CD4-positive, alpha-beta T cell (primary cell): ENCODE data around the gene COA1. TPM values are rescaled to one million over a fixed set of nuclear protein-coding genes. Genes with fewer than 3 reads are reported as not detected.

Experiments
- ATAC-seq: fragments of 200-7000 bp; cut with Tn5 transposase; one replicate; pipeline ENCODE4 v1.10.0; 2022; ENCODE audit warnings: mild to moderate bottlenecking; ENCODE audit not compliant: poor library complexity
- CTCF ChIA-PET: fragments of 350-600 bp; sonication (Branson Sonifier 250); formaldehyde crosslinking; loops from one replicate; lab custom pipeline; 2021; ENCODE audit warnings: antibody characterized with exemption, inconsistent platforms; lab: Charles Lee
- POLR2A ChIA-PET: fragments of 350-600 bp; sonication (Branson Sonifier 250); formaldehyde crosslinking; loops from one replicate; lab custom pipeline; 2021; ENCODE audit warnings: antibody characterized with exemption, inconsistent platforms; lab: Charles Lee
- DNase-seq, 14 experiments: peaks; one replicate each; pipeline ENCODE4 v3.0.0-alpha.2; 2013 to 2020; ENCODE audit warnings: mixed read lengths in 2 of 14
- H3K27ac ChIP-seq, 2 donors: one replicate each; pipeline versions ENCODE4 v1.5.1 to v1.7.0; 2013; ENCODE audit warnings: low read length in 2 of 2, low read depth in 1 of 2, mild to moderate bottlenecking in 1 of 2
- H3K27me3 ChIP-seq, 2 experiments: 1 replicate in 1 of 2; 2 replicates in 1 of 2; pipeline versions ENCODE4 v1.6.1 to v1.7.0; 2013; ENCODE audit warnings: low read length in 2 of 2, control low read depth in 1 of 2, mild to moderate bottlenecking in 1 of 2, moderate library complexity in 1 of 2; ENCODE audit not compliant: insufficient read depth in 2 of 2, control insufficient read depth in 1 of 2
- H3K36me3 ChIP-seq: one replicate; pipeline ENCODE4 v1.6.1; 2013; ENCODE audit warnings: low read length, control low read depth; ENCODE audit not compliant: insufficient read depth
- H3K4me1 ChIP-seq: one replicate; pipeline ENCODE4 v1.6.1; 2013; ENCODE audit warnings: low read length, control low read depth; ENCODE audit not compliant: insufficient read depth
- H3K4me3 ChIP-seq: one replicate; pipeline ENCODE4 v1.5.1; 2013; ENCODE audit warnings: mild to moderate bottlenecking, low read length, moderate library complexity
- H3K9me3 ChIP-seq, 2 experiments: 1 replicate in 1 of 2; 2 replicates in 1 of 2; pipeline versions ENCODE4 v1.6.1 to v1.7.0; 2013; ENCODE audit warnings: low read length in 2 of 2, mild to moderate bottlenecking in 2 of 2, control low read depth in 1 of 2, moderate library complexity in 1 of 2; ENCODE audit not compliant: control insufficient read depth in 1 of 2, insufficient read depth in 1 of 2
- H3K27ac Mint-ChIP-seq: one replicate; pipeline ENCODE4 v1.8.0; 2020; ENCODE audit warnings: mixed read lengths
- H3K27me3 Mint-ChIP-seq: one replicate; pipeline ENCODE4 v1.8.0; 2021; ENCODE audit warnings: mixed read lengths
- H3K36me3 Mint-ChIP-seq: one replicate; pipeline ENCODE4 v1.8.0; 2021; ENCODE audit warnings: low read depth, mixed read lengths
- H3K4me1 Mint-ChIP-seq: one replicate; pipeline ENCODE4 v1.8.0; 2021; ENCODE audit warnings: low read depth, mixed read lengths
- H3K4me3 Mint-ChIP-seq: one replicate; pipeline ENCODE4 v1.8.0; 2020; ENCODE audit warnings: mild to moderate bottlenecking, mixed read lengths
- H3K9me3 Mint-ChIP-seq: one replicate; pipeline ENCODE4 v1.8.0; 2020; ENCODE audit warnings: mixed read lengths
- intact Hi-C, 2 experiments: fragments of 100-400 bp; cut with DNase I in 1 of 2; cut with micrococcal nuclease in 1 of 2; formaldehyde crosslinking; loops; one replicate each; pipeline versions ENCODE4 v1.15.1 to v1.9.0; 2023 to 2025; cut with DNase I, micrococcal nuclease
- total RNA-seq, 174 experiments: library from RNA in 2 of 174; stranded (reverse) in 2 of 174; gene quantifications; one replicate each; pipeline ENCODE4 v1.2.3 and lab custom pipeline; 2021 to 2026
- TF ChIP-seq, protein P1 (sequence below): fragments of 200-600 bp; IDR thresholded peaks from one replicate; pipeline ENCODE4 v1.8.0; 2022; ENCODE audit warnings: antibody characterized with exemption, mild to moderate bottlenecking

Gene COA1
- total RNA-seq, 2 experiments from 2014 or later: 78.9 to 80.7 TPM

DNA sequence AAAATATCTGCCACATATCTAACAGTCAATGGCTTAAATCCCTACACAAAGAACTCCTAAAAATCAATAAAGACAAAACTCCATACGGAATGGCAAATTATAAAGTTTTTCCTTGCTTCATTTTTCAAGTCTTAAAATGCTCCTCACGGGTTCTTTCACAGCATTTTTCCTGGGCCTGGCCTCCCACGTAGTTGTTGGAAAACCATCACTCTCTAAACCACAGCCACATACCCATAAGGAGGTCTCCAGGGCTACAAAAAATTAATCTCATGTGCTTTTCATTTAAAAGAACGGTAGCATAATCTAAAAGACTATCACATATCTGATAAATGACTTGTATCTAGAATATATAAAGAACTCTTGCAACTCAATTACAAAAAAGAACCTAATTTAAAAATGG, 2.9 kb downstream of the COA1 start:
- peaks cover 24% of the 10 kb centered on the region for H3K4me1 ChIP-seq
- no peaks in the 10 kb centered on the region for H3K9me3 ChIP-seq
- Mint-ChIP-seq H3K27me3 (no peaks in the 10 kb centered on the region), H3K36me3 (peaks cover 10% of the 10 kb centered on the region), H3K4me3 (peak overlapping the region; percentile 96), H3K4me1 (peaks cover 66% of the 10 kb centered on the region), H3K9me3 (no peaks in the 10 kb centered on the region), H3K27ac (no peak overlapping the region)
- no peak overlapping the region for H3K4me3 ChIP-seq
- ChIA-PET CTCF (interaction anchor here (1.9 kb wide), 1 partner anchor 144 kb away, joined by 7 read pairs; the partner anchor contains the start of gene STK17A), POLR2A (no interaction called here)
- H3K27me3 ChIP-seq: no peaks in the 10 kb centered on the region
- TF ChIP-seq, protein P1, sequence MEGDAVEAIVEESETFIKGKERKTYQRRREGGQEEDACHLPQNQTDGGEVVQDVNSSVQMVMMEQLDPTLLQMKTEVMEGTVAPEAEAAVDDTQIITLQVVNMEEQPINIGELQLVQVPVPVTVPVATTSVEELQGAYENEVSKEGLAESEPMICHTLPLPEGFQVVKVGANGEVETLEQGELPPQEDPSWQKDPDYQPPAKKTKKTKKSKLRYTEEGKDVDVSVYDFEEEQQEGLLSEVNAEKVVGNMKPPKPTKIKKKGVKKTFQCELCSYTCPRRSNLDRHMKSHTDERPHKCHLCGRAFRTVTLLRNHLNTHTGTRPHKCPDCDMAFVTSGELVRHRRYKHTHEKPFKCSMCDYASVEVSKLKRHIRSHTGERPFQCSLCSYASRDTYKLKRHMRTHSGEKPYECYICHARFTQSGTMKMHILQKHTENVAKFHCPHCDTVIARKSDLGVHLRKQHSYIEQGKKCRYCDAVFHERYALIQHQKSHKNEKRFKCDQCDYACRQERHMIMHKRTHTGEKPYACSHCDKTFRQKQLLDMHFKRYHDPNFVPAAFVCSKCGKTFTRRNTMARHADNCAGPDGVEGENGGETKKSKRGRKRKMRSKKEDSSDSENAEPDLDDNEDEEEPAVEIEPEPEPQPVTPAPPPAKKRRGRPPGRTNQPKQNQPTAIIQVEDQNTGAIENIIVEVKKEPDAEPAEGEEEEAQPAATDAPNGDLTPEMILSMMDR: no peak
- no peak for ATAC-seq
- H3K27ac ChIP-seq: no peak overlapping the region
- DNase-seq: no peak
- intact Hi-C loops: loop anchor here (5.0 to 10.0 kb wide), 2 partner anchors 36 to 198 kb away; partner anchors contain the start of gene UBE2D4 (in 1 of the 2)
- H3K36me3 ChIP-seq: peaks cover 2% of the 10 kb centered on the region

DNA sequence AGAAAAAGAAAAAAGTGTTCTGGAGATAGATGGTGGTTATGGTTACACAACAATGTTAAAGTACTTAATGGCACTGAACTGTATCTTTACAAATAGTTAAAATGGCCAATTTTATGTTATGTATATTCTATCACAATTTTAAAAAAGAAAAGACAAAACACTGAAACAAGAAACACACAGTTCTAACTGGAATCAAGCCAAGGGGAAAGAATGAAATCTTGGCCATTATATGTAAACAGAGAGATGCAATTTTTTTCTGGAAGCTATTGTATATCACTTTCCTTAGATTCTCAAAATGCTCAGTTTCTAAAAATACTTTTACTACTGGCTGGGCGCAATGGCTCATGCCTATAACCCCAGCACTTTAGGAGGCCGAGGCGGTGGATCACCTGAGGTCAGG, 4.1 kb downstream of the COA1 start:
- intact Hi-C loops: loop anchor here (2.0 to 10.0 kb wide), 3 partner anchors 37 to 782 kb away; partner anchors contain the start of gene UBE2D4 (in 1 of the 2)
- Mint-ChIP-seq H3K27ac (no peak overlapping the region), H3K27me3 (no peaks in the 10 kb centered on the region), H3K9me3 (no peaks in the 10 kb centered on the region), H3K4me1 (peaks cover 77% of the 10 kb centered on the region), H3K36me3 (peaks cover 10% of the 10 kb centered on the region), H3K4me3 (no peak overlapping the region)
- ATAC-seq (no peak), DNase-seq (no peak)
- Histone ChIP-seq H3K36me3 (peaks cover 8% of the 10 kb centered on the region), H3K27me3 (no peaks in the 10 kb centered on the region), H3K4me1 (peaks cover 24% of the 10 kb centered on the region), H3K9me3 (no peaks in the 10 kb centered on the region), H3K4me3 (no peak overlapping the region), H3K27ac (no peak overlapping the region)
- TF ChIP-seq, protein P1: no peak
- ChIA-PET CTCF (interaction anchor here (1.9 kb wide), 1 partner anchor 143 kb away, joined by 7 read pairs; the partner anchor contains the start of gene STK17A), POLR2A (no interaction called here)

DNA sequence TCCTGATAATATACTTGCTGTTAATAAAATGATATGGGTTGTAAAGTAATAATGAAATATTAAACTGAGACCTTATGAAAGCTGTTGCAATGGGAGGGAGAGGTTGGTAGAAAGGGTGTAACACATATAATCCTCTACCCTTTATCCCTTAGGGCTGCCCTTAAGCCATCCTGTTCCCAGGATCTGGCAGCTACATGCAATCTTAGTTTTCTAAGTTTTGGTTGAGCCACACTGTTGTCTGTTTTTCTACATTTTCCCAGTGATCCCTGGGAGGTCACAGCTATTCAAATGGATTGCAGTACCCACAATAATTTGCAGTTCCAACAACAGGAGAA, 6.3 kb downstream of the COA1 start:
- H3K4me1 ChIP-seq: peaks cover 8% of the 10 kb centered on the region
- intact Hi-C loops: loop anchor here (5.0 to 10.0 kb wide), 3 partner anchors 114 to 1781 kb away; partner anchors contain the start of gene UBE2D4 (in 1 of the 2)
- peaks cover 8% of the 10 kb centered on the region for H3K36me3 ChIP-seq
- POLR2A ChIA-PET: no interaction called here
- TF ChIP-seq, protein P1: no peak
- no peak for DNase-seq
- H3K27ac Mint-ChIP-seq: no peak overlapping the region
- no peak for ATAC-seq
- H3K4me3 Mint-ChIP-seq: no peak overlapping the region
- H3K4me1 Mint-ChIP-seq: peaks cover 72% of the 10 kb centered on the region
- CTCF ChIA-PET: interaction anchor here (3.5 kb wide), 1 partner anchor 140 kb away, joined by 46 read pairs; the partner anchor contains the start of gene STK17A
- no peaks in the 10 kb centered on the region for H3K27me3 ChIP-seq
- H3K27me3 Mint-ChIP-seq: no peaks in the 10 kb centered on the region
- no peaks in the 10 kb centered on the region for H3K9me3 ChIP-seq
- no peak overlapping the region for H3K27ac ChIP-seq
- no peaks in the 10 kb centered on the region for H3K36me3 Mint-ChIP-seq
- no peaks in the 10 kb centered on the region for H3K9me3 Mint-ChIP-seq
- H3K4me3 ChIP-seq: no peak overlapping the region
